GM12878 (cell line): Measurements from ENCODE around the gene CTDSP1.

Experiments
- ATF2 ChIP-seq: IDR thresholded peaks from 2 replicates; pipeline ENCODE4 v1.6.1; 2012; ENCODE audit warnings: low read length, inconsistent platforms
- CBFB ChIP-seq: IDR thresholded peaks from 2 replicates; pipeline ENCODE4 v1.6.1; 2016; ENCODE audit warnings: antibody characterized with exemption, low read depth
- MXI1 ChIP-seq: fragments of 150-350 bp; IDR thresholded peaks from 2 replicates; pipeline ENCODE4 v1.6.1; 2011; ENCODE audit warnings: low read depth, mild to moderate bottlenecking, inconsistent platforms, low read length, improper control_type of control experiment
- RELA ChIP-seq: fragments of 450-650 bp; IDR thresholded peaks from 2 replicates; pipeline ENCODE4 v1.8.0; 2014; ENCODE audit warnings: borderline replicate concordance; ENCODE audit not compliant: partially characterized antibody
- TAF1 ChIP-seq: IDR thresholded peaks from 2 replicates; pipeline ENCODE4 v1.6.1; 2011; ENCODE audit warnings: mild to moderate bottlenecking, low read depth, low read length, borderline replicate concordance

- no peak for TF ChIP-seq MXI1
- TF ChIP-seq CBFB: no peak
- TF ChIP-seq ATF2: no peak
- no peak for TF ChIP-seq RELA
- no peak for TF ChIP-seq TAF1
Measured at GRCh38 chr2:218366621-218367414, 32.9 kb upstream of the CTDSP1 start.
